Left lung (tissue), 10 donors: ENCODE data around the gene SGCG. TPM values are rescaled to one million over a fixed set of nuclear protein-coding genes. Genes with fewer than 3 reads are reported as not detected.

Experiments used
- ATAC-seq: fragments of 200-7000 bp; cut with Tn5 transposase; one replicate; pipeline ENCODE4 v1.9.1; 2020; ENCODE audit warnings: moderate library complexity
- DNase-seq, 4 donors: peaks; one replicate each; pipeline ENCODE4 v3.0.0-alpha.2; 2013 to 2020
- H3K27ac ChIP-seq, 2 donors: fragments of 200-600 bp; sonication (generic) in 1 of 2; one replicate each; pipeline versions ENCODE4 v1.5.0 to v1.8.0; 2020 to 2021
- H3K27me3 ChIP-seq, 2 donors: fragments of 200-600 bp; sonication (generic) in 1 of 2; one replicate each; pipeline versions ENCODE4 v1.5.0 to v1.8.0; 2020 to 2021
- H3K36me3 ChIP-seq, 2 donors: fragments of 200-600 bp; sonication (generic) in 1 of 2; one replicate each; pipeline versions ENCODE4 v1.5.0 to v1.8.0; 2020 to 2021
- H3K4me1 ChIP-seq, 2 donors: fragments of 200-600 bp; one replicate each; pipeline ENCODE4 v1.8.0; 2021
- H3K4me3 ChIP-seq, 2 donors: fragments of 200-600 bp; sonication (generic) in 1 of 2; one replicate each; pipeline versions ENCODE4 v1.5.0 to v1.8.0; 2020 to 2021; ENCODE audit warnings: mild to moderate bottlenecking in 1 of 2
- H3K9me3 ChIP-seq, 2 donors: fragments of 200-600 bp; sonication (generic) in 1 of 2; one replicate each; pipeline versions ENCODE4 v1.5.0 to v1.8.0; 2020 to 2021
- CTCF ChIP-seq, 2 donors: fragments of 200-600 bp; sonication (generic) in 1 of 2; IDR thresholded peaks; one replicate each; pipeline versions ENCODE4 v1.5.0 to v1.8.0; 2021; ENCODE audit warnings: antibody characterized with exemption in 2 of 2
- intact Hi-C, 2 donors: fragments of 100-400 bp; cut with DNase I; formaldehyde crosslinking; loops; one replicate each; pipeline versions ENCODE4 v1.11.2 to v1.14.2; 2022
- polyA plus RNA-seq, 6 donors: library from polyadenylated mRNA; unstranded; fragments of 120-200 nt; gene quantifications; one replicate each; pipeline ENCODE4 v1.2.1, GENCODE V29; 2013; ENCODE audit not compliant: insufficient read length in 6 of 6
- total RNA-seq, 2 donors: library from RNA; stranded (reverse); fragmentation: NEBNext Ultra II Directional; extraction: Animal tissue kit (Norgen Biotek cat#: 25700); gene quantifications; one replicate each; pipeline ENCODE4 v1.2.1, GENCODE V29; 2021
- donor health status: DM: no; HTN: yes; CAD: no.
- donor health status: DM: no; HTN: no; CAD: no.

The SGCG gene
- total and polyA plus RNA-seq, 8 donors: 2.1 to 16.4 (median 12.5) TPM

DNA sequence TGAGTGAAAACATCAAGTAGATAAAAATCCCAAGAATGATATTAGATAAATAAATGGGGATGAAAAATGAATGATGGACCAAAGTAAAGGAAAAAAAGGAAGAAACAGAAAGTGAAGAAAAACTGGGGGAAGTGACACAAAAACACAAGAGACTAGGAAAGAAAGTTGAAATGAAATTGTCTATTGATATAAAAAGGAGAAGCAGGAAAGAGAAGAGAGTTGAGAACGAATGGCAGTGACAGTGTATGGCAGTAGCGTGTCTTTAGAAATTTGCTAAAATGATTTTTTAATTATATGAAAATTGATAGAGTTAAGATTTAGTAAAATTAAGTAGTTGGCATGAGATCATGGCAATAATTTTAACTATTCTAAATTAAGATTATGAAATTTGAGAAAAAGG lies 36.3 kb upstream of the SGCG start:
- intact Hi-C loops: no loop called here
- no peak overlapping the region for H3K4me3 ChIP-seq
- TF ChIP-seq CTCF (IDR thresholded peaks at IDR 0.05): no peak
- DNase-seq (no peak), ATAC-seq (no peak)
- H3K9me3 ChIP-seq: no peaks in the 10 kb centered on the region
- H3K4me1 ChIP-seq: peaks cover 0 to 5% of the 10 kb centered on the region in 2 donors
- H3K27me3 ChIP-seq: no peaks in the 10 kb centered on the region
- H3K27ac ChIP-seq: no peak overlapping the region
- H3K36me3 ChIP-seq: no peaks in the 10 kb centered on the region

- Histone ChIP-seq H3K36me3 (no peaks in the 10 kb centered on the region), H3K4me3 (no peak overlapping the region), H3K9me3 (no peaks in the 10 kb centered on the region), H3K4me1 (peaks cover 0 to 5% of the 10 kb centered on the region in 2 donors), H3K27ac (peak overlapping the region in 1 of 2 donors; percentile 54), H3K27me3 (no peaks in the 10 kb centered on the region)
- TF ChIP-seq CTCF (IDR thresholded peaks at IDR 0.05): no peak
- intact Hi-C loops: no loop called here
- no peak for ATAC-seq
- no peak for DNase-seq
Observed at GRCh38 chr13:23146006-23146405, 34.8 kb upstream of the SGCG start.

DNA sequence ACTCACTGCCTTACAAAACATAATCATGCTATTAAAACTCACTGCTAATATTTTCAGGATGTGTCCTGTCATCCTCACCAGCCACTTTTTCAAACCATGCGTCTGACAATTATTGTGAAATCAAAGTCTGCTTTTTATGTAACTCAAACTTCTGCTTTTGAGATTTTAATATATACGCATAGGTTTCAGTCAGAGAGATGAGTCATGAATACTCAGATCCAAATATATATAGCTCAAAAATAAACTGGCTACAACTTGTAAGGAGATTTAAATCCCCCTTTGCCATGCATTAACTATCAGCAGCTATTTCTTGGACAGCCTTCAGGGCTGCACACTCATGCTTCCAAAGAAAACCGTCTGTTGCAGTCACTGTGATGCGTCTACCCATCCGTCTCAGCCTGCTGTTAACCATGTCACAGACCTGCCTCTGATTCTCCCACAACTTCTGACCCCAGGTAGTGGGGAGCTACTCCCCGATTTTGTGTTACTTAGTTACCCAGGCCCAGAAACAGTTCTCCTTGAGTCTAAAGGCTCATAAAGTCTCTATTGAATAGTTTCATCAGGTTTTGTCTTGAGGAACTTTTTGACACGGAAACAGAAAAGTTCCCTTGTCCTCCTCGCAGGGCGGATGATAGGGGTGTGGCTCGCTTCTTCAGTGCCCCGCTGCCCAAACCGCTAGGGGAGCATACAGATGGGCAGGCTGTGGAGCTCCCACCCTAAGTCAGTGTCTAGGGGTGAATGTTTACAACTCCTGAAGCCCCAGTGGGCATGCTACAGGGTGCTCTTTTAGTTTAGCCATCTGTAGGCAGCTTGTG lies 33.8 kb upstream of the SGCG start:
- intact Hi-C loops: no loop called here
- H3K27ac ChIP-seq: peak overlapping the region; percentile 23 to 54
- H3K27me3 ChIP-seq: no peaks in the 10 kb centered on the region
- TF ChIP-seq CTCF (IDR thresholded peaks at IDR 0.05): no peak
- ATAC-seq (peak; percentile 63), DNase-seq (peak in 2 of 4 donors; percentile 76 to 80)
- no peaks in the 10 kb centered on the region for H3K9me3 ChIP-seq
- H3K4me1 ChIP-seq: peaks cover 0 to 5% of the 10 kb centered on the region in 2 donors
- H3K36me3 ChIP-seq: no peaks in the 10 kb centered on the region
- H3K4me3 ChIP-seq: no peak overlapping the region

GRCh38 chr13:23147827-23148226 lies 33.0 kb upstream of the SGCG start:
- H3K27ac ChIP-seq: no peak overlapping the region
- TF ChIP-seq CTCF (IDR thresholded peaks at IDR 0.05): no peak
- H3K36me3 ChIP-seq: no peaks in the 10 kb centered on the region
- H3K4me3 ChIP-seq: no peak overlapping the region
- ATAC-seq: no peak
- intact Hi-C loops: no loop called here
- no peak for DNase-seq
- peaks cover 0 to 5% of the 10 kb centered on the region in 2 donors for H3K4me1 ChIP-seq
- H3K27me3 ChIP-seq: no peaks in the 10 kb centered on the region
- H3K9me3 ChIP-seq: no peaks in the 10 kb centered on the region

DNA sequence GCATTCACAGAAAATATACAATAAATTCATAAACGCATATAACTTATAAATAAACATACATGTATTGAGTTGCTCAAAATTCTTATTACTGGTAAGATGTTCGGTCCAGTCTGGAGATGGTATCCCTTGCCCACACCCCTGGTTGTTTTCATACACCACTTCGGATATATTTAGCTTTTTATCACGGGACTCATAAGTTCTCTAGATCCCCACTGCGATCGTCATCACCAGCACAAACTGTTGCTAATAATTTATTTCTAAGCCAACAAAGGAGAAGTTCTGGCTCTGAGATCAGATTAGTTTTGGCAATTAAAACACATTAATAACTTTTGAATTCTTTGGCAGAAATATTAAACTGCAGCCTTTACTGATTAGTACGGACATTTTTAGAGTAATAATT lies 23.0 kb upstream of the SGCG start:
- no peaks in the 10 kb centered on the region for H3K36me3 ChIP-seq
- no peak for TF ChIP-seq CTCF (IDR thresholded peaks at IDR 0.05)
- no peak overlapping the region for H3K4me3 ChIP-seq
- peaks cover 0 to 4% of the 10 kb centered on the region in 2 donors for H3K9me3 ChIP-seq
- intact Hi-C loops: no loop called here
- no peaks in the 10 kb centered on the region for H3K4me1 ChIP-seq
- DNase-seq (no peak), ATAC-seq (no peak)
- H3K27me3 ChIP-seq: peaks cover 0 to 42% of the 10 kb centered on the region in 2 donors
- H3K27ac ChIP-seq: no peak overlapping the region
